Measurements from ENCODE around the gene TMEM59.
"Not testable (repeated sequence)": the region's sequence is repeated elsewhere in the genome, so short reads cannot be mapped to it uniquely, and the experiment has no call there.

Gene TMEM59

GRCh38 chr1:54037476-54037875 lies 15.5 kb downstream of the TMEM59 start:
- DNase-seq (ENCODE audit: insufficient read length, low spot score) (no peak), FAIRE-seq (no peak)
- no peak for TF ChIP-seq CTCF (IDR thresholded peaks at IDR 0.05; ENCODE audit: insufficient read depth, missing control alignments)

GRCh38 chr1:54028306-54029251 lies 24.4 kb downstream of the TMEM59 start:
- DNase-seq (ENCODE audit: insufficient read length, low spot score) (no peak), FAIRE-seq (no peak)
- no peak for TF ChIP-seq CTCF (IDR thresholded peaks at IDR 0.05; ENCODE audit: insufficient read depth, missing control alignments)

- FAIRE-seq (no peak), DNase-seq (ENCODE audit: insufficient read length, low spot score) (no peak)
- no peak for TF ChIP-seq CTCF (IDR thresholded peaks at IDR 0.05; ENCODE audit: insufficient read depth, missing control alignments)
Measured at GRCh38 chr1:54027848-54028247, 25.2 kb downstream of the TMEM59 start.

GRCh38 chr1:54024811-54025210 lies 28.2 kb downstream of the TMEM59 start:
- not testable (repeated sequence) for DNase-seq (ENCODE audit: insufficient read length, low spot score); FAIRE-seq

- DNase-seq (ENCODE audit: insufficient read length, low spot score), result no peak
- FAIRE-seq, result no peak
- no peak for TF ChIP-seq CTCF (IDR thresholded peaks at IDR 0.05; ENCODE audit: insufficient read depth, missing control alignments)
Measured at GRCh38 chr1:54024358-54024757, 28.6 kb downstream of the TMEM59 start.

GRCh38 chr1:54019562-54020176 lies 33.3 kb downstream of the TMEM59 start:
- FAIRE-seq; DNase-seq (ENCODE audit: insufficient read length, low spot score): not testable (repeated sequence)

- TF ChIP-seq CTCF (IDR thresholded peaks at IDR 0.05; ENCODE audit: insufficient read depth, missing control alignments), result no peak
- no peak for DNase-seq (ENCODE audit: insufficient read length, low spot score)
- no peak for FAIRE-seq
Measured at GRCh38 chr1:54018635-54019034, 34.4 kb downstream of the TMEM59 start.

- no peak for TF ChIP-seq CTCF (IDR thresholded peaks at IDR 0.05; ENCODE audit: insufficient read depth, missing control alignments)
- FAIRE-seq (no peak), DNase-seq (ENCODE audit: insufficient read length, low spot score) (no peak)
Measured at GRCh38 chr1:54017979-54018378, 35.0 kb downstream of the TMEM59 start, which contains the start of gene LDLRAD1. LDLRAD1 (minus strand) TSS chr1:54018186; CDS start chr1:54018112, 74 bp downstream.
